NCI-H2227 (cell line): ENCODE measurements around the gene RGPD4.
"Not testable (repeated sequence)": the region's sequence is repeated elsewhere in the genome, so short reads cannot be mapped to it uniquely, and the experiment has no call there.

ENCODE experiments used
- DNase-seq: peaks from one replicate; lab custom pipeline; 2025; ENCODE audit not compliant: unreplicated experiment; lab: John Stamatoyannopoulos, UW

RGPD4 gene

DNA sequence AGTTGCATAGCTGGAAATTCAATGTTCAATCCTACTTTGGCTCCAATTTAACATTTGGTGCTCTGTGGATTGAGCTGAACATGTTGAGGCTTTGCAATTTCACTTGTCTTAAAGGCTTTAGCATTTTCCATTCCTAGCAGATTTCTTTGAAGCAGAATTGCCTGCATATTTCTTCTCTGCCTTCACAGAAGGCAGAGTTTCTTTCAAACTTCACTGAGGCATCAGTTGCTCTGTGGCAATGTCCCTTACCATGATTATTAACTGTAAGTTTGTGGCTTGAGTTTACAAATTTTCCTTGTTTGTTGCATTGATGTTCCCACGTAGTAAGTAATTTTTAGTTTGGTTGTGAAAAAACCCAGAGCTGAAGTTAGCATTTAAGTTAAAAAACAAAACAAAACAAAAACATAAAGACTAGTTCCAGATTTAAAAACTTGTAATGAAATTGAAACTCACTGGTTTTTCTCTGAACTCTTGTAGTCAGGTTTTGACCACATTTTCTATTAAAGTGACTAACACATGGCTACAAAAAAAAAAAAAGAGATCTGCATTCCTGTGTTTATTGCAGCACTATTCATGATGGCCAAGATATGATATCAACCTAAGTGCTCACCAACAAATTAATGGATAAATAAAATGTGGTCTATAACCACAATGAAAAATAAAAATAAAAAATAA, 90.1 kb downstream of the RGPD4 start:
- not testable (repeated sequence) for DNase-seq

DNA sequence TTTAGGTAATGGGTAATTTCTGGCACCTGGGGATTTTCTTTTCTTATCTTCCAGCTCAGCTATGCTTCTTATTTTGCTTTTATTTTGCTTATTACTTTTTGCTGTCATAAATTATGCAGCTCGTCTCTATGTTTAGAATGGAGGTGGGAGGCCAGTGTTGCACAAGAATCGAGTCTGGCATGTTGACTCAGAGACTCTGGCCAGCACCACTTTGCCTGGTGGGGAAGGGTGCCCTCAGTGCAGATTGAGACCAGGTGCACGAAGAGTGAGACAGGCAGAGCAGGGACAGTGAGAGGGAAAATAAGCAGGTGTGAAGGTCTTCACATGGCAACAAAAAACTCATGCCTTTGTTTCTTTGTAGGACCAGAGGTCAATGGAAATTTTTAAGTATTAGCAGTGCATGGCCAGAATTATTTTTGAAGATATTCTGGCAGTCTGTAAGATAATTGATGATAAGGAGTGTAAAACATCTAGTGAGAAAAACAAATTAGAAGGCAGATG, 100.4 kb downstream of the RGPD4 start:
- no peak for DNase-seq

DNA sequence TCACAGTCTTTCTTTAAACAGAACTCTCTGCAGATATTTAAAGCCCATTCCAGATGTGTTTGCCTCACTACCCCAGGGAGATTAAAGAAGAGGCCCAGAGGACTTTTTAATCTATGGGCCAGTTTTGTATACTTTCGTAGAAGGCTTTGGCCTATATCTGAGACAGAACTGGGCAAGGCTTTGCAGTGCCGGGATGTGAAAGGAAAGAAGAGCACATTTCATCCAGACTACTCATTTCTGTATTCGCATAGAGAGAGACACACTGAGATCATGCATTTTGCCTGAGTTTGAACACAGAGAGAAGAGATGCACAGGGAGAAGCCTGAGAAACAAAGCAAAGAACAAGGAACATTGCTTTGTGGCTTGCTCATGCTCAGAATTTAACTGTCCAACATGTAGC, 104.7 kb downstream of the RGPD4 start:
- no peak for DNase-seq

DNA sequence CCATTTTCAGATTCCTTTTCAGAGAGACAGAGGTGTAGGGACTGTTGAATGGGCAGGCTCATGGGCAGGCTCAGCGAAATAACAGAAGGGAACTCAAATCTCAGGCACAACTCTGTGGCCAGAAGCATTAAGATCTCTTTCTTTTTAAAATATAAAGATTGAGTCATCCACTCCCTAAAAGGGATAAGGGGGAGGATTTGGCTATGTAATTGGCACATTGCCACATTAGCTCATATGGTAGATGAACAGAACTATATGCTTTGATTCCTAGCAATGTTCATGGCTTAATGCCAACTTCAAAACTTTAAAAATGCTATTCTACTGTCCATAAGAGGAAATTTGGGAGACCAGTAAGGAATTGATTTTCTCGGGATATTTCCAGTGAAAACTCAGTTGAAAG, 105.8 kb downstream of the RGPD4 start:
- DNase-seq, result no peak

DNA sequence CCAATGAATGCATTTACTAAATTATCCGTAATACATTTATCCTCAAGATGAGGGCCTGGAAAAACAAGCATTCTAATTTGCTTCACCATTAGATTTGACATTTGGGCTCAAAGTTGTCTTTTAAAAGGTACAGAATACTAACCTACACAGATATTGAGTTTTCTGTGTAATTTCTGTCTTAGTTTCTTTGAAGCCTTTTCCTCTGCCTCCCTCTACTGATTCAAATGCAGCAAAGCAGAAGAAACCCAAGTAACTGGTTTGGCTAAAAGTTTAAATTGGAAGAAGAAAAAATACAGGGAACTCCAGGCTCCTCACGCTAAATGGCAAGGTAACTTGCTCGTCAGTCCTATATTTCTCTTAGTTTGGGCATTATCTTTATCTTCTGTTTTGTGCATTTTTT, 106.3 kb downstream of the RGPD4 start:
- no peak for DNase-seq

DNA sequence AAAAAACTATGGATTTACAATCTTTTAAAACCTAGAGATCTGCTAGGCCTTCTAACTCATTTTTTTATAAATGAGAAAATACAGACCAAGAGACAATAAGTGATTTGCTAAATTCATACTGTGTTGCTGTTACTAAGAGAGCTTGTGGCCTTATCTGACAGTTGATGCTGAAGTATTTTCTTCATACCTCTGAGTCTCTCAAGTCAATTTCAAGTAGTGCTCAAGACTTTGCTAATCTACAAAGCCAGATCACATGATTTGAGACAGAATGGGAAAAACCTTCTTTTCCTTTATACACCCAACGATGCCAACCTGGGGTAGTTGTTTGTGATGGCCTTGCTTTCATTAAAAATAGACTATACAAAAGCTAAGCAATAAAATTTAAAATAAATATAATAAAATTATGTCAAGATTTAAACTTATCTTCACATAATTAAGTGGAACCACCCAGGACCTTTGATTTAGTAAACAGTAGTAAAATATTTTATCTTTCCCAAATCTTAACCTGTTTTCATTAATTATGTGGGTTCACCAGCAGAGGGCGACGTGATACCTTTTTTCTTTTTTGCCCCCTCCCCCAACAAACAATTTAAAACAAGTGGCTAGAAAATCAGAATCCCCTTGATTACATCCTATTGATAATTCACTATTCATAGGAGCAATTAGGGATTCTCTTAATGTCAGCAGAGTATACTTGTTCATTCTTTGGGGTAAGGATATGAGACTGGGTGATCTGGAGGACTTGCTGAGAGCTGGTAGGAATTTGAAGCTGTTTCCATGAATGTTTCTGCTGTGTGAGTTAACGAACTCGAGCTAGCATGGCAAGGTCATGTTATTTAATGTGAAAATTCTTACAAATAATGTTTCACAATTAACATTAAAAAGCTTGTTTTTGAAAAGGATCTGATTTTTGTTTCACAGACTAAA, 110.0 kb downstream of the RGPD4 start:
- DNase-seq, result no peak
